HG02943 (cell line): ENCODE data around the gene GTF3C5.
"Not testable (repeated sequence)": the region's sequence is repeated elsewhere in the genome, so short reads cannot be mapped to it uniquely, and the experiment has no call there.

Source experiments
- ATAC-seq: cut with Tn5 transposase; IDR thresholded peaks from one replicate; pipeline ENCODE4 v1.9.1; 2021; ENCODE audit warnings: mild to moderate bottlenecking, low read depth, moderate library complexity; ENCODE audit not compliant: unreplicated experiment

GTF3C5 gene

DNA sequence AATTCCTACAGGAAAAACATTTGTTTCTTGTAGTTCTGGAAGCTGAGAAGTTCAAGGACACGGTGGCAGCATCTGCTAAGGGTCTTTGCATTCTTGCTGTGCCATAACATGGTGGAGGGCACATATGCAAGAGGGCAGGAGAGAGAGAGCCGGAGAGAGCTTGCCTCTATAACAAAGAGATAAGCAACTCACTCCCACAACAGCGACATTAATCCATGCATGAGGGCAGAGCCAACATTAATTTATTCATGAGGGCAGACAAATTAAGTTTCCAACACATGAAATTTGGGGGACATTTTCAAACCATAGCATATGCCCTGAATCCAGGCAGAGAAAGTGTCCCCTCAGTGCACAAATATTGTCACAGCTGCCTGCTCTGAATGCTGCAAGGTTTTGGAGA lies 4.4 kb upstream of the GTF3C5 start:
- ATAC-seq, result no peak

DNA sequence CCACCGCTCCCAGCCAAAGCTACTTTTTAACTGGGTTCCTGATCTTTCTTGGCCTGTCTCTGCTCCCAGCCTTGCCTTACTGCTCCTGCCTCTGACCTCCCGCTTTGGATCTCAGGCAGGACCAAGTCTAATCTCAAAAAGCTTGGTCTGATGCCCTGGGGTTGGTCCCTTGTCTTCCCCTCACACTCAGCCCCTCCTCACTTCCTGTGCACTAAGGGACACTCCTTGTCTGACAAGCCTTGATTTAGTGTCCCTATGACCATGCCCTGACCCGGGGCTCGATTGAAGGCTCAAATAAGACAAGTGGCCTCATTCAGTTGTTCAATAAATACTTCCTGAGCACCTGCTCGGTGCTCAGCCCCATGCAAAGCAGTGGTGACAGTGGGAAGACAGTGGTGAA lies 3.7 kb upstream of the GTF3C5 start:
- no peak for ATAC-seq

DNA sequence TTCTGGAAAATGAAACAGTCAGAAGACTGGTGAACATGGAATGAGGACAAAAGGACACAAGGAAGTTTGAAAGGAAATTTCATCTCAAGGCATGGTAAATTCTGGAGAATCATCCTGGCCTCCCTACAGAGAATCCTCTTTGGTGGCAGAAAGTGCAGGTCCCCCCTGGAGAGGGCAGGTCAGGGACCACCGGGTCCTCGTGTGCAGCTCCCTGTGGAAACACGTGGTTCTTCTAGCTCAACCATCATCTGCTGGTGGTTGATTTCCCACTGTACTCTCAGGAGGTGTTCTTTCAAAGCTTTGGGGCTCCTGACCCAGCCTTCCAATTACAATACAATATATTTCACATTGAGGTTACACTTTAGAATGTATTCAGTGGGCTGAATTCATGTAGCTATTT lies 2.6 kb upstream of the GTF3C5 start:
- ATAC-seq, result no peak

DNA sequence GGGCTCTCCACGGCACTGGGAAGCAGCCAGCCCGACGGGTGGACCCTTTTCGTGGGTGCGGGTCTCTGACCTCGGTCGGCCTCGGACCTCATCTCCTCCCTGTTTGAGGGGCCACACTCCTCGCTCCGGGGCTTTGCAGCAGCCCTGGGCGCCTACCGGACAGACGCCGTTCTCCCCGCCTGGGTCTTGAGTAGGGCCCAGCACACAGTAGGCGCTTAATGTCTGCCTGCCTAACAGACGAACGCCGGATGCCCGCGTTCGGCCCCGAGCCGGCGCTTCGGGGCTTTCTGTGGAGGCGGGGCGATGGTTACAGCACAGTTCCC lies 842 bp upstream of the GTF3C5 start:
- ATAC-seq, result peak; percentile 18

DNA sequence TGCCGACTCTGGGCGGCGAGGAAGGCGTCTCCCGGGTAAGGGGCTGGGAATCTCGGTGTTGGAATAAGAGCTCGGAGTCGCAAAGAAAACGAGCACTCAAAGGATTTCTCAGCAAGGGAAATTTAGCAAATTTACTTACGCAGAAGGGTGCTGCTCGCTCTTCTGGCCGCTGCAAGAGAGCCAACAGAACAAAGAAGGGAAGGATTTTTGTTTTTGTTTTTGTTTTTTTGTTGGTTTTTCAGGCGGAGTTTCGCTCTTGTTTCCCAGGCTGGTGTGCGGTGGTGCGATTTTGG lies 279 bp downstream of the GTF3C5 start:
- no peak for ATAC-seq

DNA sequence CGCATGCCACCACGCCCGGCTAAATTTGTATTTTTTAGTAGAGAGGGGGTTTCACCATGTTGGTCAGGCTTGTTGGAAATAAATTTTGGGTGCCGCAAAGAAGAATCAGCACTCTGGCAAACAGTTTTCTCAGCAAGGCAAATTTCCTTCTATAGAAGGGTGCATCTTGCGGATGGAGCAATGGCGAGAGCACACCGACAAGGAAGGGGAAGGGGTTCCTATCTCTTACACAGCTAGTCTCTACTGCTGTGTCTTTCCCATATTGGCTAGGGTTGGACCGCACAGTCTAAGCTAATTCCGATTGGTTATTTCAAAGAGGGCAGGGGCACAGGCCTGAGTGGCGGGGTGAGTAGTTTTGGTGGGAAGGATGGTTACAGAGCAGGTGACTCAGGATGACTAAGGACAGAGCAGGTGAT lies 707 bp downstream of the GTF3C5 start:
- no peak for ATAC-seq

DNA sequence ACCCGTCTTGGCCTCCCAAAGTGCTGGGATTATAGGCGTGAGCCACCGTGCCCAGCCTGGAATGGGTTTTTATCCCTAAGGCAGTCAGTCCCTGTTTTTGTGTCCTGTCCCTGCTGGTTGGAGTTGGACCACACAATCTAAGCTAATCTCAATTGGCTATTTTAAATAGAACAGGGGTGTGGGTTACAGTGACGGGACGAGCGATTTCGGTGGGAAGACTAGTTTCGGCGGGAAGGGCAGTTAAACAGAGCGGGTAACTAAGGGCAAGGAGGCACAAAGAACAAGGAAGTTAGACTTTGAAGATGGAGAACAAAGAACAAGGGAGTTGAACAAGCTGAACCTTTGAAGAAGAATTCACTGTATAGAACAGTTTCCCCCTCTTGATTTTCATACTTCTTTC lies 1.4 kb downstream of the GTF3C5 start:
- ATAC-seq, result no peak

DNA sequence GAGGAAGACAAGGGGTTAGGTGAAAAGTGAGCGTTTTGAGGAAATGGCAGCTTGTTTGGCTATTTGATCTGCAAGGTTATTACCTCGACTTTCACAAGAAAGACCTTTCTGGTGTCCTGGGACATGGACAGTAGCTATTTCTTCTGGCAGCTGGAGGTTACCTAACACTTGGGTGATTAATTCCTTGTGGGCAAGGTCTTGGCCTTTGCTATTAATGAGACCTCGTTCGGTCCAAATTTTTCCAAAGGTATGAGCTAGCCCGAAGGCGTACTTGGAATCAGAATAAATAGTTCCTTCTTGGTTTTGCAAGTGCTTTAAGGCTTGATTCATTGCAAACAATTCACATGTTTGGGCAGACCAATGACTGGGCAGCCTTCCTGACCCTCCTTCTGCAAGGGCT lies 4.9 kb downstream of the GTF3C5 start:
- ATAC-seq, result no peak

DNA sequence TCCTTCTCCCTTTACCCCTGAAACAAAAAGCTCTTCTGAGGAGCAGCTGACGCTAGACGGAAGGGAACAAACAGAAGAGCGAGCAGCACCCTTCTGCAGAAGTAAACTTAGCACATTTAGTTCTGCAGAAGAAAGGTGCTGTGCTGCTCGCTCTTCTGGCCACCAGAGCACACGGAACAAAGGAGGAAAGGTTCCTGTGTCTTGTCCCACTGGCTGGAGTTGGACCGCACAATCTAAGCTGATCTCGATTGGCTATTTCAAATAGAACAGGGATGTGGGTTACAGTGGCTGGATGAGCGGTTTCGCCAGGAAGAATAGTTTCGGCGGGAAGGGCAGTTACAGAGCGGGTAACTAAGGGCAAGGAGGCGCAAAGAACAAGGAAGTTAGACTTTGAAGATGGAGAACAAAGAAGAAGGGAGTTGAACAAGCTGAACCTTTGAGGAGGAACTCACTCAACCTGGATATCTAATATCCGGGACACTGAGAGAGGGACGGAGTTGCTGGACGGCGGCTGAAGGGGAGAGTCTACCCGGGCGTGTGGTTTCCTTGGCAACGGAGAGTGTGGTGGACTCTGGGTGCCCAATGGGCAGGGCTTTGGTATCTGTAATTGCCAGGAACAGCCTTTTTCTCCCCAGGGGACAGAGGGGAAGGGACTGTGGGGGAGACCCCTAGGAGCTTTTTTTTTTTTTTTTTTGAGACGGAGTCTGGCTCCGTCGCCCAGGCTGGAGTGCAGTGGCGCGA lies 7.1 kb downstream of the GTF3C5 start:
- ATAC-seq, result no peak

DNA sequence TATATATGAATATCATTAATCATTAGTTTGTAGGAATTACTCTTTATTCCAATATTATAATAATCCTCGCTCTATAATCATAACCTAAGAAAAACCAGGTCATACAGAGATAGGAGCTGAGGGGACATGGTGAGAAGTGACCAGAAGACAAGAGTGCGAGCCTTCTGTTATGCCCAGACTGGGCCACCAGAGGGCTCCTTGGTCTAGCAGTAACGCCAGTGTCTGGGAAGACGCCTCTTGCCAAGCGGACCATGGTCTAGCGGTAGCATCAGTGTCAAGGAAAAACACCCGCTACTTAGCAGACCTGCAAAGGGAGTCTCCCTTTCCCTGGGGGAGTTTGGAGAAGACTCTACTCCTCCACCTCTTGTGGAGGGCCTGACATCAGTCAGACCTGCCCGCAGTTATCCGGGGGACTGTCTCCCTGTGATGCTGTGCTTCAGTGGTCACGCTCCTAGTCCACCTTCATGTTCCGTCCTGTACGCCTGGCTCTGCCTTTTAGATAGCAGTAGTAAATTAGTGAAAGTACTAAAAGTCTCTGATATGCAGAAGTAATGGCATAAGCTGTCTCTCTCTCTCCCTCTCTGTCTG lies 10.2 kb downstream of the GTF3C5 start:
- ATAC-seq, result not testable (repeated sequence)

DNA sequence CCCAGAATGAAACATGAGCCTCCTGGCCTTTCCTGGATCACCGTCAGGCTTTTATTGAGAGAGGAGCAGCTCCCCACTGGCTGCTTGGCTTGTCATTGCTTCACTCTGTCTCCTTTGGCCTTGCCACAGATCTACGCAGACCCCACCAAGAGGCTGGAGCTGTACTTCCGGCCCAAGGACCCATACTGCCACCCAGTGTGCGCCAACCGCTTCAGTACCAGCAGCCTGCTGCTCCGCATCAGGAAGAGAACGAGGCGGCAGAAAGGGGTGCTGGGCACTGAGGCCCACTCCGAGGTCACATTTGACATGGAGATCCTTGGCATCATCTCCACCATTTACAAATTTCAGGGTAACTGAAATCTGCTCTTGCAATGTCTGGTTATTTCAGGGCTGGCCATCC lies 11.2 kb downstream of the GTF3C5 start:
- ATAC-seq, result no peak

DNA sequence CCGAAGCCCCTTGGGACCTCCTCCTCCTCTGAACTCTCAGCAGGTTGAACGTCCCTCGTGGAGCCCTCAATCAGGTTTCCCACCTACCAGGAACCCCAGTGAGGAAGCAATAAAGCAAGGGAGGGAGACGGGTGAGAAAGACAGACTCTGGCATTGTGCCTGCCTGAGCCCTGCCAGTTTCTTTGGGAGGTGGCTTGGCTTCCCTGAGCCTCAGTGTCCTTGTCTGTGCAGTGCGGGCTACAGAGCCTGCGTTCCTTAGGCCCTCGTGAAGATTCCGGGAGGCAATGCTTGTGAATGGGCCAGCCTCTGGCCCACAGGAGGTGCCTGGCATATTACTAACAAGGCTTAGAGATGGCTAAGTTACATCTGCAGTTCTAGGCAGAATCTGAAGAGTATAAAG lies 11.9 kb downstream of the GTF3C5 start:
- no peak for ATAC-seq

DNA sequence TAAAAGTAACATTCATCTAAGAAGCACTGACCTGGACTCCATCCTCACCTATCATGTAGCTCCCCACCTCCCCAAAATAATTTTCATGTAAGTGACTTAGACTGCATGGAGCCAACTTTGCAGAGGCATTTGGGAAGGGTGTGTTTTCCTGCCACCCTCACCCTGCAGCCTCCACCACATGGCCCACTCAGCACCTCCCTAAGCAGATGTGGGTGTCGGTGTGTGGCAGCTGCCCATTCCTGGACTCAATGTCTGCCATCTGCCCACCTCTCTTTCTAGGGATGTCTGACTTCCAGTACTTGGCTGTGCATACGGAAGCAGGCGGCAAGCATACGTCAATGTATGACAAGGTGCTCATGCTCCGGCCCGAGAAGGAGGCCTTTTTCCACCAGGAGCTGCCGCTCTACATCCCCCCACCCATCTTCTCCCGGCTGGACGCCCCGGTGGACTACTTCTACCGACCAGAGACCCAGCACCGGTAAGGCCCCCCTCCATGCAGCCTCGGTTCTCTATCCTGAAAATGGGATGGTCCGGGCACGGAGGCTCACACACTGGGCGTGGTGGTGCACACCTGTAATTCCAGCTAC lies 12.7 kb downstream of the GTF3C5 start:
- ATAC-seq, result no peak

DNA sequence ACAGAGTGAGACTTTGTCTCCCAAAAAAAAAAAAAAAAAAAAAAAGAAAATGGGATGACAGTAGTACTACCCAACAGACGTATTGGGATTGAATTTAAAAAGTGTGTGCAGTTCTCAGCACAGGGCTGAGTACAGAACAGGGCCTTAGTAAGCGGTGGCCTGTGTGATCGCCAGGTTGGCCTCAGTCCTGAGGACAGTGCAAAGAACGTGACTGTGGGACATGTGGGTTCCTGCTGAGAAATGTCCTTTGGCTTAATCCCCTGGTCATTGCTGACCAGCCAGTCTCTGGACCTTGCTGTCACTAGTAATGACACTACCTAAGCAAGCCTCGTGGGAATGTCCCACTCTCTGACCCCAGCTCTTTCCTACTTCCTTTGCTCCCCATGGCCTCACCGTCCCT lies 13.3 kb downstream of the GTF3C5 start:
- no peak for ATAC-seq

DNA sequence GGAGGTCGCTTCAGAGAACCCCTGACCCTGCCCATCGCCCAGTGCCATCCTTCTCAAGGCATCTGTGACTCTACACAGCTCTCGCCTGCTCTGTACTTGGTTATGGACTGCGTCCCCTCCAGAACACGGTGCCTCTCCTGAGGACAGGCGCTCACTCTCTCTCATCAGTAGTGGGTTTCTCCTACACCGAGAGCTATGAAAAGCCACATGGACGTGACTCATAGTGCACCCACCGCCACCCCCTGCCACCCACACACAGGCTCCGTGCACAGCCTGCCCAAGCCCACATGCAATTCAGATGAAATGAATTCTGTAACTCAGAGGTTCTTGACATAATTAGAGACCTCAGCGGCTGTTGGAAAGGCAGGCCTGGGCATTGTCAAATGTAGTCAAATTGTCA lies 13.9 kb downstream of the GTF3C5 start:
- no peak for ATAC-seq

DNA sequence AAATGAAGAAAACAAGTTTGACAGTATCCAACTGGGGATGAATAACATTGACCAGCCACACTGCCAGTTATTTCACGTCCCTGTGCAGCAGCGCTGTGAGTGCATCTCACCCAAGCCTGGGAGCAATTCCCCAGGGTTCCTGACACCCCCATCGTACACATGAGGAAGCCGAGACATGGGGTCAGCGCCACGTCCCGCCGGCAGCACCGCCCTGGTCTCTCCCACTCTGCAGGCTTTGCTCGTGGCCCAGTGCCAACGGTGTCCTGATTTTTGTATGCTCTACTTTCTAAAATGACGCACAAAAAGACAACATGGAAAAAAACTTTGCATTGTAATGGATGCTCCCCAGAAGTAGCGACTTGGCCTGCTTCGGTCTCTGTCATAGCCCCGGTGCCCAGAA lies 14.3 kb downstream of the GTF3C5 start:
- no peak for ATAC-seq

DNA sequence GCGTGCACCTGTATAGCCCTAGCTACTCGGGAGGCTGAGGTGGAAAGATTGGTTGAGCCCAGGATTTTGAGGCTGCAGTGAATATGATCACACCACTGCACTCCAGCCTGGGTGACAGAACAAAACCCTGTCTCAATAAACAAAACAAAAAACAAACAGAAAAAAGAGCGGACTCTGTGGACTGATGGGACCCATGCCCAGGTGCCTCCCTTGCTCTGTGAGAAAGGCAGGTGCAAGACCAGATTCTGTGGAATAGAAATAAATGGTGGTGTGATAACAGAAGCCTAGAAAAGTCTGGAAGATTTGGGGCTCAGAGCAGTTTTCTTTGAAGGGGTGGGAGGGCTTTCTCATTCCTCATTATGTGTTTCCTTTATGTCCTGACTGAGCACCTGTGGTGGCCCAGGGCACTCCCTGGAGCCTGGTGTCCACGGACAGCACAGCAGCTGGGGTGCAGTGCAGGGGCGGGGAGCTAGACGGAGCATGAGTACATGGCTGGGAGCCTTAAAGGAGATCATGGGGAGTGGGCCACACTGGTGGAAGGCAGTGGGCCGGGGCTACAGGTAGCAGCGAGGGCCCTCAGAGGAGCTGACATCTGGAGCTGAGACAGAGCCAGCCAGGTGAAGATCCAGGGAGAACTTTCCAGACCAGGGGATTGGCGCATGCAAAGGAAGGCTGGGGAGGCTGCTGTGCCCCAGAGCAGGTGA lies 15.6 kb downstream of the GTF3C5 start:
- no peak for ATAC-seq

DNA sequence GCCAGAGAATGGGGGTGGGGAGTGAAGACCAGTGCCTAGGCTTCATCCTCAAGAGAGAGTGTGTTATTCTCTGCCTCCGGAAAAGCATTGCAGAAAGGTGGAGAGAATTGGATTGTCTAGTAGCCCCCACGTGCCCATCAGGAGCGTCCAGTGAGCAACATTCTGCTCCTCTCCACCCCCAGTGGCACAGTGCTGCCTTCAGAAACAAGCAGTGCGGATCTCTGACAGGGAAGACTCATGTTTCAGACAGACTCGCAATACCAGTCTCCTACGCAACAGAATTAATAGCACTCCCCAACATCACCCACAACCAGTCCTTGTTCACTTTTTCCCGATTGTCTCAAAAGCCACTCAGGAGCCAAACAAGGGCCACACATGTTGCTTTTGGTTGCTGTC lies 16.1 kb downstream of the GTF3C5 start:
- no peak for ATAC-seq

DNA sequence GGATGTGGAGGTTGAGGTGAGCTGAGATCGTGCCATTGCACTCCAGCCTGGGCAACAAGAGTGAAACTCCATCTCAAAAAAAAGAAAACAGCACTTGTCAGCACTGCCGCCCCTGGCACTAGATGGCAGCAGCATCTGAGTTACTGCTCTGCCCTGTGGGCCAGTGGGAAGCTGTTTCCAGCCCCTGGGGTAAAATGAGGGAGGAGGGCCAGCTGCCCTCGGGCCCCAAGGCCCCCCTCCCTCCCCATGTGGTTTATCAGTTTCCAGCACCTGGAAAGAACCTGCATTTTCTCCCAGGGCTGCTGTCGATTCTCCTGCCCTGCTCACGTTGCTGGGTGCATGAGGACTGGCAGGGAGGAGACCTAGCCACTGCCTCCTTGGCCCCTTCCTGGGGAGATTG lies 17.8 kb downstream of the GTF3C5 start:
- ATAC-seq, result no peak

DNA sequence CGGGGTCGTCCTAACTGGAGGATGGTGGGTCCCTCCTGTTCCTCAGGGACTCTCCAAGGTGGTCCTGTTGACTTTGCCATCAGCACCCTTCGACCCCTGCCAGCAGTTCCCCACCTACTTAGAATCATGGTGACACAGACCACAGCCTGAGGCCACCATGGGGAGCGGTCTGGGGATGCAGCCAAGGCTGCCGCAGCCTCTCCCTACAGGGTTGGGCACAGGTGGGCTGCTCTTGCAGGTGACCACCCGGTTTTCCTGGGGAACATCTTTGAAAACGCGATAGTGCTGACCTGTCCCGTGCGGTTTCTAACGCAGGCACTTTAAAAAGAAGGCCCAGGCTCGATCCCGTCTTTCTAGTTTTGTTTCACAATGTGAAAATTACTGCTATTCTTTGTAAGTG lies 18.2 kb downstream of the GTF3C5 start:
- no peak for ATAC-seq

DNA sequence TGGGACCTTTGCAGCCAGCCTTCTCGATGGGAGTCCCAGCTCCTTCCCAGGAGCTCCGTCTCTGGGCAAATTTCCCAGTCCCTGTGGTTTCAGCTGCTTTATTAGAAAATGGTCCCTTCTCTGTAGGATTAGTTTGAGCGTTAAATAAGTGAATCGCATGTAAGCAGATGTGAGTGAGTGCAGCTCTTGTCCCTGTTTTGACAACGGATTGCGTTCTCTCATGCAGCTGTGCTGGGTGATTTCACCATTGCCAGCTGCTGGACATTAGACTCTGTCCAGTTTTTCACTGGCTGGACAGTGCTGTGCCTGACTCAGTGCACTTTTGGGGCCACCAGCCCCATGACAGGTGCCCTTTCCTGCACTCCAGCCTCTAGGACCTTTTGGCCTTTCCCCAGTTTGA lies 19.3 kb downstream of the GTF3C5 start:
- ATAC-seq, result no peak

DNA sequence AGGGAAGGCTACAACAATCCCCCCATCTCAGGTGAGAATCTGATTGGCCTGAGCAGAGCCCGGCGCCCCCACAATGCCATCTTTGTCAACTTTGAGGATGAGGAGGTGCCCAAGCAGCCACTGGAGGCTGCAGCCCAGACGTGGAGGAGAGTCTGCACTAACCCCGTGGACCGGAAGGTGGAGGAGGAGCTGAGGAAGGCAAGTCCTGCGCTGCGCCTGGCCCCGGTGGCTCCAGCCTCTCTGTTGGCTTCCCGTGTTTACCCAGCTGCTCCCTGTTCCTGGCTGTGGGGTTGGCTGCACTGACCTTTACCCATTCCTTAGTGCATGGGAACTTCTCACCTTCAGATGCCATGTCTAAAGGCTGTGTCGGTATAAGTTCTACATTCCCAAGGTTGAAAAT lies 20.0 kb downstream of the GTF3C5 start:
- no peak for ATAC-seq
